ENCODE measurements around the gene ZNF132.

- TF ChIP-seq POLR2A (IDR thresholded peaks at IDR 0.05) (no peak), CTCF (IDR thresholded peaks at IDR 0.05) (no peak)
Observed at GRCh38 chr19:58393725-58394033, 46.3 kb downstream of the ZNF132 start.

Data from body of pancreas (tissue), 4 donors.